Measurements from ENCODE around the gene ARHGEF17.

Gene ARHGEF17

GRCh38 chr11:73404048-73404447 is 96.0 kb downstream of the ARHGEF17 start:
- no peak for DNase-seq (ENCODE audit: low read depth in 2 of 3, low spot score in 2 of 3)

- no peak for DNase-seq (ENCODE audit: low read depth in 2 of 3, low spot score in 2 of 3)
Measured at GRCh38 chr11:73404506-73405145, 96.5 kb downstream of the ARHGEF17 start.

- DNase-seq (ENCODE audit: low read depth in 2 of 3, low spot score in 2 of 3): no peak
Measured at GRCh38 chr11:73405146-73405510, 97.1 kb downstream of the ARHGEF17 start.

GRCh38 chr11:73406131-73406530 is 98.1 kb downstream of the ARHGEF17 start:
- no peak for DNase-seq (ENCODE audit: low read depth in 2 of 3, low spot score in 2 of 3)

GRCh38 chr11:73406619-73407018 is 98.5 kb downstream of the ARHGEF17 start:
- no peak for DNase-seq (ENCODE audit: low read depth in 2 of 3, low spot score in 2 of 3)

GRCh38 chr11:73409431-73409830 is 101.4 kb downstream of the ARHGEF17 start:
- DNase-seq (ENCODE audit: low read depth in 2 of 3, low spot score in 2 of 3): no peak

- no peak for DNase-seq (ENCODE audit: low read depth in 2 of 3, low spot score in 2 of 3)
Measured at GRCh38 chr11:73410627-73411026, 102.6 kb downstream of the ARHGEF17 start.

- no peak for DNase-seq (ENCODE audit: low read depth in 2 of 3, low spot score in 2 of 3)
Measured at GRCh38 chr11:73411031-73411430, 103.0 kb downstream of the ARHGEF17 start.

- no peak for DNase-seq (ENCODE audit: low read depth in 2 of 3, low spot score in 2 of 3)
Measured at GRCh38 chr11:73412308-73412707, 104.2 kb downstream of the ARHGEF17 start.

GRCh38 chr11:73413256-73413655 is 105.2 kb downstream of the ARHGEF17 start:
- no peak for DNase-seq (ENCODE audit: low read depth in 2 of 3, low spot score in 2 of 3)

GRCh38 chr11:73414977-73415651 is 107.0 kb downstream of the ARHGEF17 start:
- DNase-seq (ENCODE audit: low read depth in 2 of 3, low spot score in 2 of 3): no peak

GRCh38 chr11:73415854-73416615 is 108.0 kb downstream of the ARHGEF17 start:
- no peak for DNase-seq (ENCODE audit: low read depth in 2 of 3, low spot score in 2 of 3)

GRCh38 chr11:73416786-73417185 is 108.7 kb downstream of the ARHGEF17 start:
- no peak for DNase-seq (ENCODE audit: low read depth in 2 of 3, low spot score in 2 of 3)

All from activated CD8-positive, alpha-beta memory T cell treated with anti-CD3 and anti-CD28 coated beads for 48 hours (primary cell).